ENCODE data around the gene SURF1. TPM values are rescaled to one million over a fixed set of nuclear protein-coding genes. Genes with fewer than 3 reads are reported as not detected.
"Not testable (repeated sequence)": the region's sequence is repeated elsewhere in the genome, so short reads cannot be mapped to it uniquely, and the experiment has no call there.

The SURF1 gene
- 26.4 TPM for total RNA-seq

- Histone ChIP-seq H3K4me1 (ENCODE audit: insufficient read depth, low read length) (peaks cover 27% of the 10 kb centered on the region), H3K27me3 (ENCODE audit: insufficient read depth, low read length) (no peaks in the 10 kb centered on the region), H3K9me3 (ENCODE audit: low read depth, low read length) (no peaks in the 10 kb centered on the region), H3K4me3 (ENCODE audit: low read length) (peak within 1 kb of the TSS; percentile 68)
These were observed at the start of gene SURF1, which contains the start of gene SURF2 for GRCh38 chr9:133356391-133357091. Gene SURF1, minus strand, starts transcription at chr9:133356487. Its CDS starts 34 bp downstream, at chr9:133356453. Gene SURF2, plus strand, starts transcription at chr9:133356550. Its CDS starts 43 bp downstream, at chr9:133356593.

DNA sequence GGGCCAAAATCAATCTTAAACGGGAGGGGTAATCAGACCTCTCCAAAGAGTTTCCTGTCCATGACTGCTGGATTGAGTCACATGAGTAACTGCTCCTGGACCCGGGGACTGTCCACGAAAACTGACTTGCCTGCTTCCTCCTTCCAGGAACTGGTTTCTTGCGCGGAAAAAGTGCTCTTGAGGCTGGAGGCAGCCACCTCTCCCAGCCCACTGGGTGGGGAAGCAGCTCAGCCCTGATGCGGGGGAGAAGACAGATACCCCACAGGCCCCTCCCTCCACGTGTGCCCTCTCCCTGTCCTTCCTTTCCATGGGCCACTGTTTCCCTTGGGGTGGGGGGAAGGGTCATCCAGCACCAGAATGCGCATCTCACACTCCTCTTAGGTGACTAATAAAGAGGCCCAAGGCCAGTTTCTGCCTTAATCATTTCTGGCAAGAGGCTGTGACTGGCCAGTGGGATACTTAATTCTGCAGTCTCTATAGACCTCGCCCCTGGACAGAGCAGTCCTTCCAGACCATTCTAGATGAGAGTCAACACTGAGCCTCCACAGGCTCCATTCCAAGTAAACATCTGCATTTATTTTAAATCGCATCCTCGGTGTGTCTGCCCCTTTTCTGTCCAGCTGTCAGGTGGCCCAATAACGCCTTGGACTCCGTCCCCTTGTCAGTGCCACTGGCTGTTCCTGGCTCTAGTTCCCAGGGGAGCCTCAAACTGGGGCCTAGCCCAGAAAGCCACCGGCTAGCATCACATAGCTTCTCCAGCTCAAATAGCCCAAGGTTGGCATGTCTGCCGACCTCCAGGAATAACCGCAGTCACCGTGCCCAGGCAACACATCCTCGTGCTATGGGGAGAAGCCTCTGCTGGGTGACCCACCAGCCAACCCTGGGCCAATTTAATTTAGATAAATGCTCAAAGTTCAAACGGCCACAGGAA, 49.5 kb upstream of the SURF1 start:
- Histone ChIP-seq H3K4me3 (ENCODE audit: low read length) (no peak overlapping the region), H3K27me3 (ENCODE audit: insufficient read depth, low read length) (no peaks in the 10 kb centered on the region), H3K4me1 (ENCODE audit: insufficient read depth, low read length) (no peaks in the 10 kb centered on the region), H3K9me3 (ENCODE audit: low read depth, low read length) (no peaks in the 10 kb centered on the region)

GRCh38 chr9:133404454-133405002, 48.2 kb upstream of the SURF1 start:
- H3K4me3 ChIP-seq (ENCODE audit: low read length), result no peak overlapping the region
- H3K4me1 ChIP-seq (ENCODE audit: insufficient read depth, low read length), result no peaks in the 10 kb centered on the region
- no peaks in the 10 kb centered on the region for H3K27me3 ChIP-seq (ENCODE audit: insufficient read depth, low read length)
- H3K9me3 ChIP-seq (ENCODE audit: low read depth, low read length), result no peaks in the 10 kb centered on the region

DNA sequence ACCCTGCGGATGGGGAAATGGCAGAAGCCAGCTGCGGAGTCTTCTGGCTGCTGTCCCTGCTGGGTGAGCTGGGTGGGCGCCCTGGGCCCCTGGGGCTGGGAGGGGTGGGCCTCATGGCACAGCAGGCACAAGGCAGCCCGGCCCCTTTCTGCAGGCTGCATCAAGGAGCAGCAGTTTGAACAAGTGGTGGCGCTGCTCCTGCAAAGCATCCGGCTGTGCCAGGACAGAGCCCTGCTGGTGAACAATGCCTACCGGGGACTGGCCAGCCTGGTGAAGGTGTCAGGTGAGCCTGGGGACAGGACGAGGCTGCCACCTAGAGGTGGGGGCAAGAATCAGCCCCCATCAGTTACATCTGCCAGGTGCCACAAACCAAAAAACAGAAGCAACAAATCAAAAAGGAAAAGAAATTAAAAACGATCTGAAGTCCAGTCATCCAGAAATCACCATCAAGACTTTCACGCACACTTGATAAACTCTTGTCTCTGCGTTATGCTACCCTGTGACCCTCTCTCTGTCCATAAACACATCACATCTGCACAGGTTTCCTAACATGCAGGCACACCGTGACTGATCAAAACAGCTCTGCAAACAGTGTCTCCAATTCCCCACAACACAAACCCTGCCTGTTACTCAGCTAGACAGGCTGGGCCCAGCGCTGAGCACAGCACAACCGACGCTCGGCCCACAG, 47.6 kb upstream of the SURF1 start:
- Histone ChIP-seq H3K4me1 (ENCODE audit: insufficient read depth, low read length) (no peaks in the 10 kb centered on the region), H3K27me3 (ENCODE audit: insufficient read depth, low read length) (no peaks in the 10 kb centered on the region), H3K9me3 (ENCODE audit: low read depth, low read length) (no peaks in the 10 kb centered on the region), H3K4me3 (ENCODE audit: low read length) (no peak overlapping the region)

GRCh38 chr9:133402689-133403088, 46.4 kb upstream of the SURF1 start:
- H3K4me3 ChIP-seq (ENCODE audit: low read length), result no peak overlapping the region
- H3K9me3 ChIP-seq (ENCODE audit: low read depth, low read length), result no peaks in the 10 kb centered on the region
- no peaks in the 10 kb centered on the region for H3K4me1 ChIP-seq (ENCODE audit: insufficient read depth, low read length)
- no peaks in the 10 kb centered on the region for H3K27me3 ChIP-seq (ENCODE audit: insufficient read depth, low read length)

- H3K4me1 ChIP-seq (ENCODE audit: insufficient read depth, low read length), result no peaks in the 10 kb centered on the region
These were observed 45.3 kb upstream of the SURF1 start for GRCh38 chr9:133401588-133401987.

GRCh38 chr9:133400292-133400691, 44.0 kb upstream of the SURF1 start:
- H3K4me1 ChIP-seq (ENCODE audit: insufficient read depth, low read length), result no peaks in the 10 kb centered on the region
- no peaks in the 10 kb centered on the region for H3K9me3 ChIP-seq (ENCODE audit: low read depth, low read length)
- no peaks in the 10 kb centered on the region for H3K27me3 ChIP-seq (ENCODE audit: insufficient read depth, low read length)
- no peak overlapping the region for H3K4me3 ChIP-seq (ENCODE audit: low read length)

More at GRCh38 chr9:133401588-133401987, 45.3 kb upstream of the SURF1 start:
- Histone ChIP-seq H3K9me3 (ENCODE audit: low read depth, low read length) (no peaks in the 10 kb centered on the region), H3K4me3 (ENCODE audit: low read length) (no peak overlapping the region), H3K27me3 (ENCODE audit: insufficient read depth, low read length) (no peaks in the 10 kb centered on the region)

DNA sequence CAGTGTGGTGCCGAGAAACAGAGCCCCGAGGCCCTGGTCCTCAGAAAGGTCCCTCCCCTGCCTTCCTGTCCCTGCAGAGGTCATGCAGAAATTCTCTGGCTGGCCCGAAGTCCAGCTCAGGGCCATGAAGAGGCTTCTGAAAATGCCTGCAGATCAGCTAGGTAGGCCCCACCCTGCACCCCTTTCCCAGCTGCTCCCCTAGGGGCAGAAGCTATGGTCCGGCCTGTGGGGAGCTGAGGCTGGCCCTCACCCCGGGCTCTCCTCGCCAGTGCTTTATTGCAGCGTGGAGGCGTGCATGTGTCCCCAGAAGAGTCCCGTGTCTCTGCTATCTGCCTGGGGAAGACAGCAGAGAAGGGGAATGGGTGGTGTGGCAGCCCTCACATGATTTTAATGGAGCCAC, 41.6 kb upstream of the SURF1 start:
- Histone ChIP-seq H3K4me3 (ENCODE audit: low read length) (no peak overlapping the region), H3K9me3 (ENCODE audit: low read depth, low read length) (no peaks in the 10 kb centered on the region), H3K4me1 (ENCODE audit: insufficient read depth, low read length) (no peaks in the 10 kb centered on the region), H3K27me3 (ENCODE audit: insufficient read depth, low read length) (no peaks in the 10 kb centered on the region)

DNA sequence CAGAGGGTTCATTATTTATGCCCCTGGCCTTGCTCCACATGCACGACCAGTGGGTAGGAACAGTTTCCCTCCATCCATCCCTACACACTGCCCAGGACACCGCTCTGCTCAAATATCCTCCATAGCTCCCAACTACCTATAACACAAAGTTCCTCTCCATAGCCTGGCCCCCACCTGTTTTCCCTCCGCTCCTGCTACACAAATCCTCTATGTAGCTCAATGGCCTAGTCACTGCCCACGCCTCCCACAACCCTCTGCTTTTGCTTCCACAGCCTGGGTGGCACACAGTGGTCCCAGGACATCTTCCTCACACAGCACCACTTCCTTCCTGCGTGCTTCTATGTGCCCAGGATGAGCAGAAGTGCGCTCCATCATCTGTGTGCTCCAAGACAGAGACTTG, 41.1 kb upstream of the SURF1 start:
- H3K9me3 ChIP-seq (ENCODE audit: low read depth, low read length), result no peaks in the 10 kb centered on the region
- no peaks in the 10 kb centered on the region for H3K27me3 ChIP-seq (ENCODE audit: insufficient read depth, low read length)
- no peaks in the 10 kb centered on the region for H3K4me1 ChIP-seq (ENCODE audit: insufficient read depth, low read length)
- no peak overlapping the region for H3K4me3 ChIP-seq (ENCODE audit: low read length)

GRCh38 chr9:133396952-133397351, 40.7 kb upstream of the SURF1 start:
- Histone ChIP-seq H3K9me3 (ENCODE audit: low read depth, low read length) (no peaks in the 10 kb centered on the region), H3K4me1 (ENCODE audit: insufficient read depth, low read length) (no peaks in the 10 kb centered on the region), H3K27me3 (ENCODE audit: insufficient read depth, low read length) (no peaks in the 10 kb centered on the region), H3K4me3 (ENCODE audit: low read length) (no peak overlapping the region)

GRCh38 chr9:133394687-133395271, 38.5 kb upstream of the SURF1 start:
- H3K9me3 ChIP-seq (ENCODE audit: low read depth, low read length), result no peaks in the 10 kb centered on the region
- H3K4me1 ChIP-seq (ENCODE audit: insufficient read depth, low read length), result no peaks in the 10 kb centered on the region
- no peaks in the 10 kb centered on the region for H3K27me3 ChIP-seq (ENCODE audit: insufficient read depth, low read length)
- H3K4me3 ChIP-seq (ENCODE audit: low read length), result no peak overlapping the region

DNA sequence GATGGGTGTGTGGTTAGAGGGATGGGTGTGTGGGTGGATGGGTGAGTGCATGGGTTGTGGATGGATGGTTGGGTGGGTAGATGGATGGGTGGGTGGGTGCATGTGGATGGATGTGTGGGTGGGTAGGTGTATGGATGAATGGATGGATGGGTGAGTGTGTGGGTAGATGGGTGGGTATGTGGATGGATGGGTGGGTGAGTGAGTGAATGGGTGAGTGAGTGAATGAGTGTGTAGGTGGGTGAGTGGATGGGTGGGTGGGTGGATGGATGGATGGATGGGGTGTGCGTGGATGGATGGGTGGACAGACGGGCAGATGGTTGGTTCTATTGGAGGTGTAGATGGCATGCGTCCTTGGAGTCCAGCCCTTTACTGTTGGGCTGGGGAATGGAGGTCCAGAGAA, 37.1 kb upstream of the SURF1 start:
- Histone ChIP-seq H3K27me3 (ENCODE audit: insufficient read depth, low read length) (no peaks in the 10 kb centered on the region), H3K4me1 (ENCODE audit: insufficient read depth, low read length) (no peaks in the 10 kb centered on the region), H3K9me3 (ENCODE audit: low read depth, low read length) (no peaks in the 10 kb centered on the region), H3K4me3 (ENCODE audit: low read length) (no peak overlapping the region)

DNA sequence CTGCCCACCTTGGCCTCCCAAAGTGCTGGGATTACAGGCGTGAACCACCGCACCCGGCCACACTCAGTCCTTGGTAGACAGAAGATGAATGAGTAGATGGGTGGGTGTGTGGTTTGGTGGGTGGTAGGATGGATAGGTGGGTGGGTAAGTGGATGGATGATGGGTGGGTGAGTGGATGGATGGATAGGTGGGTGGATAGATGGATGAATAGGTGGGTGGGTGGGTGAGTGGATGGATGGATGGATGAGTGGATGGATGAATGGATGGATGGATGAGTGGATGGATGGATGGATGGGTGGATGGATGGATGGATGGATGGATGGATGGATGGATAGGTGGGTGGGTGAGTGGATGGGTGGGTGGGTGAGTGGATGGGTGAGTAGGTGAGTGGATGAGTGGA, 36.0 kb upstream of the SURF1 start:
- H3K27me3 ChIP-seq (ENCODE audit: insufficient read depth, low read length); H3K9me3 ChIP-seq (ENCODE audit: low read depth, low read length); H3K4me1 ChIP-seq (ENCODE audit: insufficient read depth, low read length); H3K4me3 ChIP-seq (ENCODE audit: low read length): not testable (repeated sequence)

DNA sequence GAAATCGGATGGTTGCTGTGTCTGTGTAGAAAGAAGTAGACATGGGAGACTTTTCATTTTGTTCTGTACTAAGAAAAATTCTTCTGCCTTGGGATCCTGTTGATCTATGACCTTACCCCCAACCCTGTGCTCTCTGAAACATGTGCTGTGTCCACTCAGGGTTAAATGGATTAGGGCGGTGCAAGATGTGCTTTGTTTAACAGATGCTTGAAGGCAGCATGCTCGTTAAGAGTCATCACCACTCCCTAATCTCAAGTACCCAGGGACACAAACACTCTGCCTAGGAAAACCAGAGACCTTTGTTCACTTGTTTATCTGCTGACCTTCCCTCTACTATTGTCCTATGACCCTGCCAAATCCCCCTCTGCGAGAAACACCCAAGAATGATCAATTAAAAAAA, 35.2 kb upstream of the SURF1 start:
- H3K9me3 ChIP-seq (ENCODE audit: low read depth, low read length); H3K27me3 ChIP-seq (ENCODE audit: insufficient read depth, low read length); H3K4me1 ChIP-seq (ENCODE audit: insufficient read depth, low read length); H3K4me3 ChIP-seq (ENCODE audit: low read length): not testable (repeated sequence)

Data from mononuclear cell (primary cell).